ENCODE results near the gene ELP4.
"Not testable (repeated sequence)": the region's sequence is repeated elsewhere in the genome, so short reads cannot be mapped to it uniquely, and the experiment has no call there.

ELP4 gene, protein sequence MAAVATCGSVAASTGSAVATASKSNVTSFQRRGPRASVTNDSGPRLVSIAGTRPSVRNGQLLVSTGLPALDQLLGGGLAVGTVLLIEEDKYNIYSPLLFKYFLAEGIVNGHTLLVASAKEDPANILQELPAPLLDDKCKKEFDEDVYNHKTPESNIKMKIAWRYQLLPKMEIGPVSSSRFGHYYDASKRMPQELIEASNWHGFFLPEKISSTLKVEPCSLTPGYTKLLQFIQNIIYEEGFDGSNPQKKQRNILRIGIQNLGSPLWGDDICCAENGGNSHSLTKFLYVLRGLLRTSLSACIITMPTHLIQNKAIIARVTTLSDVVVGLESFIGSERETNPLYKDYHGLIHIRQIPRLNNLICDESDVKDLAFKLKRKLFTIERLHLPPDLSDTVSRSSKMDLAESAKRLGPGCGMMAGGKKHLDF

DNA sequence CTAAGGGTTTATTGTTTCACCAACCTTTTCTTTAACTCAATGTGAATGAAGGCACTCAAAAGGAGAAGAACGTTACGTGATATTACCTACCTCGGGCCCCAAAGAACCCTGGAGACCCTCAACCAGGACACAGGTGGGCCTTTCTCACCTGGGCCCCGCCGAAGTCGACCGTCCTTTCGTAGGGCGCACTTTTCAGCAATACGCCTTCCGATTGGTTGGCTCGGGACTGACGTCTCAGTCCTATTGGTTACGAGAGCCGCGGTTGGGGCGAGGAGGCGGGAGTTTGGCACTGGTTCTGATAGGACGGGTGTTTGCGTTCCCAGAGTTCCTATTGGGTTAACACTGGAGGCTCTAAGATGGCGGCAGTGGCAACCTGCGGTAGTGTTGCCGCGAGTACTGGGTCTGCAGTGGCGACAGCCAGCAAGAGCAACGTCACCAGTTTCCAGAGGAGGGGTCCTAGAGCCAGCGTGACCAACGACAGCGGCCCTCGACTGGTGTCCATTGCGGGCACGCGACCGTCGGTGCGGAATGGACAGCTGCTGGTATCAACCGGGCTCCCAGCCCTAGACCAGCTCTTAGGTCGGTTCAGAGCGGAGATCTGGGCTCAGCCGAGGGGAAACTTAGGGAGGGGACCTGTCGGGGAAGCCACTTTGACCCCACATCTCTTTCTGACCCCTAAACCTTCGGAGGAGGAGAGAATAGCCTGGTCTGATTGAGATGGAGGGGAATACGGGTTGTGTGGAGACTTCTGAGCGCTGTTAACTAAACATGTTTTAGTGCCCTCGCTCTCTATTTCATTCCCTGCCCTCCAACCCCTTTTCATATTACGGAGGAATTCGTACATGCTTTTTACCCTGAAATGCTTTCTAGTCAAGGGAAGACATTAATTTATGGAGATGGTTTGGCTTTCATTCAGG is at the start of gene ELP4, which contains the start of gene IMMP1L:
TSS of gene ELP4 (plus strand) at position 339 of the 917 bp plus-strand sequence. CDS start at position 357, 18 bp downstream.
TSS of gene IMMP1L (minus strand) at position 194 of the 917 bp plus-strand sequence. CDS start 46,346 bp downstream, outside the sequence.
- DNase-seq (ENCODE audit: low read depth in 1 of 2, low spot score in 1 of 2): peak; percentile 85 to 87

DNA sequence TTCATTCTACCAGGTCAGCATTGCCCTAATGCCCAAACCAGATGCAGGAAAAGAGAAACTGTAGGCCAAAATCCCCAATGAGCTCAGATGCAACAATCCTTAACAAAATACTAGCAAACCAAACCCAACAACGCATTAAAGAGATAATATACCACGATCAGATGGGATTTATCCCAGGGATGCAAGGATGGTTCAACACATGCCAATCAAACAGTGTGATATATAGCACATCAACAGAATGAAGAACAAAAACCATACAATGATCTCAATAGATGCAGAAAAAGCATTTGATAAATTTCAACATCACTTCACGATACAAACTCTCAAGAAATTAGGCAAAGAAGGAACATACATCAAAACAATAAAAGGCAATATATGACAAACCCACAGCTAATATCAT is 45.1 kb upstream of the ELP4 start:
- no peak for DNase-seq (ENCODE audit: low read depth in 1 of 2, low spot score in 1 of 2)

DNA sequence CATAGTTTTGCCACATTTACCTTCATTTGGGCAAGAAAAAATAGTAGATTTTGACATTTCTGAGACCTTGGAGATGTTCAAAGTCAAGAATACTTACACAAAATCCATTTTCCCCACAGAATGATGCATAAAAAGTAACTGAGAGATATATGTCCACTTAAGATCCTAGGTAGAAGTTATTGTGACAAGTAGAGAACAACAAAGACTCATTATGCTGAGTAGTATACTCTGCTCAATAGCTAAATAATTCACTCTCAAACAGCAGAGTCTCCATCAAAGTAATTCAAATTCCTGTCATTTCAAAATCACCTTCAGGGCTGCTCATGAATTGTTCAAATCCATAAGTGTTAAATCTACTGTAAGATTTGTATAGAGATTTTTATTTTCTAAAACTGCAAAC is 35.5 kb upstream of the ELP4 start:
- DNase-seq (ENCODE audit: low read depth in 1 of 2, low spot score in 1 of 2): no peak

DNA sequence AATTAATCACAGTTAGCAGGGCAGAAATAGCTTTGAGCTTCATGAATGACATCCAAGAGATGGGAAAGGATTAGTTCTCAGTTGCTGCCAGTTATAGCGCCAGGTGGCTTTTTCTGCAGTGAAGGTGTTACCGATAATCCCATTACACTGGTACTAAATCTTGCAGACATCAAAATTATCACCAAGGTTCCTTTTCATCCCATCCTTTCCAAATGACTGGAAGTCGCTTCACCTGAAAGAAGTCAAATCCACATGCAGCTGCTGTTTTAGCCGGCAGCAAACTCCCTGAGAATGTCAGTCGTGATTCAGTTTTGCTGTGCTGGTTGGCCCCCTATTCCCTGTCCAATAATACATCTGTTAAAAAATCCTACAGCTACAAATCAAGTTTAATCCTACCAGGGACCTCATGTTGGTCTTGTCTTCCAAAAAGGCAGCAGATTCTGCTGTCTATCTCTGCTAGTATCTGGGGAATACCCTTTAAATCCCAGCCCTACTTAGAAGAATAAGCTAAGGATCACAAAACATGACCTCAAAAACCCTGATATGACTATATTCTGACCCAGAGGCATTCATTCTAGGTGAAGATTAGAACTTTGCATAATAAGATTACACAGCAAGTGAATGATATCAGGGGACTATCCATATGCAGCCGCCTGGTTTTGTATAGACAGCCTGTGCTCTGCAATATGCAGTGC is 31.9 kb upstream of the ELP4 start:
- no peak for DNase-seq (ENCODE audit: low read depth in 1 of 2, low spot score in 1 of 2)

DNA sequence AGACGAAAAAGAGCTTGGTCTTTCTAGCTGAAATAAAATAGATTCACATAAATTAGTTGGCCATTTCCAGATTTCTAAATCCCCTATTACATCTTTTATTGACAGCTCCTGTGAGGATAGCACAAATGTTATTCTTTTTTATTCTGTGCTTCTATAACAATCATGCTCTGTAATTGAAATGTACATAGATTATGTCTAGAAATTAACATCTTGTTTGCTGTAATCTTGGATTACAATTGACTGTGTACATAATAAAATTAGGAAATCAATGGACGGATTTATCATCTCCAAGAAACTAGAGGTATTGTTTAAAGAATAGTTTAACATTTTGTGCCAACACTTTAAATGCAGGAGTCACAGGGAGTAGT is 31.4 kb upstream of the ELP4 start:
- no peak for DNase-seq (ENCODE audit: low read depth in 1 of 2, low spot score in 1 of 2)

DNA sequence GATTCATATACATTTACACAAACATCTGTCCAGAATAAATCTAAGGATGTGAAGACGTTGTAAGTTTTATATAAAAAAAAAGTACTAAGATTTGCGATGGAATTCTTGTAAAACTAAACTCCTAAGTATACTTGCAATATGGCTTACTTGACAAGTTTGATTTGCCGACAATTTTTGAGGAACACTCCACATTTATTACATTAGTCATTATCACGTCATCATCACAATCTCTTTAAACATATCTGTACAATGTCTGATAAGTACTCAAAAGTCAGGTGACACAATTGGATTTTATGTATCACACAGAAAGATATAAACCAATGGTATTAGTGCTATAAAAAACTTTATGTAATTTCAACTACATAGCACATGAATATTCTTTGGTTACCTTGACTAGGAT is 30.5 kb upstream of the ELP4 start:
- no peak for DNase-seq (ENCODE audit: low read depth in 1 of 2, low spot score in 1 of 2)

DNA sequence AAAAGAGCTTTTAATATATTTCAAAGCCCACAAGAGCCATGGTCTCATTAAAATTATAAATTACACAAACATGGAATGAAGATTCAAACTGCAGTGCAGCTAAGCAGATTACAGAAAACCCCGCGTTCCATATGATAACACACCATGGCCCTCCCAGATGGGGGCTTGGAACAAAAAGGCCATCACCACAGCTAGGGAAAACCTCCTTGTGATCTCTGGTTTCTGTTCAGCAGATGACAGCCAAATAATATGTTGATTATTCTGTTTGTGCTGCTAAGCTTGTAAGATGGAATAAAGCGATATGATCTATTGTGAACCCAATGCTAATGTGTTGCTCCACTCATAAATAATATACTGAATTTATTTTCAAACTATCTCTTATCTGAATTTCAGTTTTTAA is 28.6 kb upstream of the ELP4 start:
- no peak for DNase-seq (ENCODE audit: low read depth in 1 of 2, low spot score in 1 of 2)

DNA sequence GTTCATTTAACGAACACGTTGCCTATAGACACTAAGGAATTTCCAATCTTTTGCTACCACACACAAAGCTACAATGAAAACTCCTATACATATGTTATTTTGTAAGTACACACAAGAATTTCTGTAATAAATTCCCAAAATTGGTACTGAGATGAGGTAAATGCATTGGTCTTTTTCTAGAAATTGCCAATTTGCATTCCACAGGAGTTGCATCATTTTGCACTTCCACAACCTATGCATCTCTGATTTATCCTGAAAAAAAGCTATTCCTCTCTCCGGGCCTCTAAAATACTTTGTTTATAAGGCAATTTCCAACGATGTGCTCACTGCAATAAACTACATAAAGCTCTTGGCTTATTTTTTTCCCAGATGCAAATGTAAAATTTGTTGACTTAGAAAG is 25.1 kb upstream of the ELP4 start:
- no peak for DNase-seq (ENCODE audit: low read depth in 1 of 2, low spot score in 1 of 2)

DNA sequence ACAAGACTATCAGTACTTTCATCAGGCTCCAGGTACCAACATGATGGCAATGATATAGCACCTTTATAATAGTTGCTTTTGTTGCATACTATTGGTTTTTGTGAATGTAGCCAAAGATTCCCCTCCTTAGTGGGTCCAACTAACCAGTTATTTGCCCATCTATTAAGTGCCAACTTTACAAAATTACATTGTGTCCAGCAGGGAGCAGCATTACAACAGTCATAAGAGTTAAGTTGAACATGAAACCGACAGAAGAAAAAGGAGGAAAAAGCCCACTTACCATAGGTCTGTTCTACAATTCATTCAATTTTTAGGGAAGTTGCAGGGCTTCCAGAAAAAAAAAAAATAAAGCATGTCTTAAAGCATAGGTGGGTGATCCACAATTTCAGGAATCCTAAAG is 21.7 kb upstream of the ELP4 start:
- DNase-seq (ENCODE audit: low read depth in 1 of 2, low spot score in 1 of 2): no peak

DNA sequence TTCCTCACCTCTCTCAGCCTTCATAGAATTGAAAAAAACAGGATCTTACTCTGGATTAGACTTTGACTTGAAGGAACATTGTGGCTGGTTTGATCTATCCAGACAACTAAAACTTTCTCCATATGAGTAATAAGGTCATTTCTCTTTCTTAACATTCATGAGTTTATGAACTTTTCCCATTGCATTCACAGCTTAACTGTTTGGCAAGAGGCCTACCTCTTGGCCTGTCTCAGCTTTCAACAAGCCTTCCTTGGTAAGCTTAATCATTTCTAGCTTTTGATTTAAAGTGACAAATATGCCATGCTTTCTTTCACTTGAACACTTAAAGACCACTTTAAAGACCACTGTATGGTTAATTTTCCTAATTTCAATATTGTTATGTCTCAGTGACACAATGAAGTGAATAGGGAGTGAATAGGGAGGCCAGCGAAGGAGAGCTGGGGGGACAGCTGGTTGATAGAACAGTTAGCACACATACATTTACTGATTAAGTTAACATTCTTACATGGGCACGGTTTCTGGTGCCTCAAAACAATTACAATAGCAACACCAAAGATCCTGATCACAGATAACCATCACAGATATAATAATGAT is 17.1 kb upstream of the ELP4 start:
- no peak for DNase-seq (ENCODE audit: low read depth in 1 of 2, low spot score in 1 of 2)

DNA sequence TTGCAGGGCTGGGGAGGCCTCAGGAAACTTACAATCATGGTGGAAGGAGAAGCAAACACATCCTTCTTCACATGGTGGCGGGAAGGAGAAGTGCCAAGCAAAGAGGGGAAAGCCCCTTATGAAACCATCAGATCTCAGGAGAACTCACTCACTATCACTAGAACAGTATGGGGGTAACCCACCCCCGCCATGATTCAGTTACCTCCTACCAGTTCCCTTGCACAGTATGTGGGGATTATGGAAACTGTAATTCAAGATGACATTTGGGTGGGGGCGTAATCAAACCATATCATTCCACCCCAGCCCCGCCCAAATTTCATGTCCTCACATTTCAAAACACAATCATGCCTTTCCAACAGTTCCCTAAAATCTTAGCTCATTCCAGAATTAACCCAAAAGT is 16.3 kb upstream of the ELP4 start:
- no peak for DNase-seq (ENCODE audit: low read depth in 1 of 2, low spot score in 1 of 2)

DNA sequence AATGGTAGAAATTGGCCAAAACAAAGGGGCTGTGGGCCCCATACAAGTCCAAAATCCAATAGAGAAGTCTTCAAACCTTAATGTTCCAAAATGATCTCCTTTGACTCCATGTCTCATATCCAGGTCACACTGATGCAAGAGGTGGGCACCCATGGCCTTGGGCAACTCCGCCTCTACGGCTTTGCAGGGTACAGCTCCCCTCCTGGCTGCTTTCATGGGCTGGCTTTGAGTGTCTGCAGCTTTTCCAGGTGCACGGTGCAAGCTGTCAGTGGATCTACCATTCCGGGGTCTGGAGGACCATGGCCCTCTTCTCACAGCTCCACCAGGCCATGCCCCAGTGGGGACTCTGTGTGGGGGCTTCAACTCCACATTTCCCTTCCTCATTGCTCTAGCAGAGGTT is 15.8 kb upstream of the ELP4 start:
- not testable (repeated sequence) for DNase-seq (ENCODE audit: low read depth in 1 of 2, low spot score in 1 of 2)

DNA sequence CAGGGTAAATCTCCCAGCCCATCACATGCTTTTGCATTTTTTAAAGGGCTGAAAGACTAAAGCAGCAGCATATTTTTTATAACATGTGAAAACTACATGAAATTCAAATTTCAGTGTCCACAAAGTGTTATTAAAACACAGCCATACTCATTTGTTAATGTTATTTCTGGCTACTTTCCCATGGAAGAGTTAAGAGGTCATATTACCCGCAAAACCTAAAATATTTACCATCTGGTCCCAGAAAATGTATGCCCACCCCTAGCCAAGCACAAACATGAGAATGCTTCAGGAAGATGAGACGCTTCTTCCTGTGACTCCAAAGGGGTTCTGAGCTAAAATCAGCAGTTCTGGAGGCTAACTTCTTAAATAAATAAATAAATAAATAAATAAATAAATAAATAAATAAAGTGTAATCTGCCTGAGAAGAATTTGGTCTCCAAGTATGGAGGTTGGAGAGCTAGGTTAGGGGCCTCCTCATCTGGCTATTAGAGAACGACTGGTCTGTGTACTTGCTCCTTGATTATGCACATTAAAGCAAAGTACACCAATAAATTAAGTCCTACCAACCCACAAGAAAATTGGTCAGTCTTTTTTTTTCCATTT is 9.9 kb upstream of the ELP4 start:
- no peak for DNase-seq (ENCODE audit: low read depth in 1 of 2, low spot score in 1 of 2)

DNA sequence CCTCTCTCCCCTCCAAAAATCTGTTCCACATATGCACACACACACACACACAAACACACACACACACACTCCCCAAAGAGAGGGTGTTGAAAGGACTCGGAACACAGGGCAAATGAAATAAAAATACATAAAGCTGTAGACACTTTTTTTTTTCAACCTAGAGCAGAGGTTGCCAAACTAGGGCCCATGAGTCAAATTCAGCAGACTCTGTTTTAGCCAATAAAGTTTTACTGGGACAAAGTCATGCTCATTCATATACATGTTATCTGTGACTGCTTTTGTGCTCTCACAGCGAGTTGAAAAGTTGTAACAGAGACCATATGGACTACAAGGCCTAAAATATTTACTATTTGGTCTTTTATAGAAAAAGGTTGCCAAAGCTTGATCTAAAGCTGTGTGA is 9.0 kb upstream of the ELP4 start:
- no peak for DNase-seq (ENCODE audit: low read depth in 1 of 2, low spot score in 1 of 2)

DNA sequence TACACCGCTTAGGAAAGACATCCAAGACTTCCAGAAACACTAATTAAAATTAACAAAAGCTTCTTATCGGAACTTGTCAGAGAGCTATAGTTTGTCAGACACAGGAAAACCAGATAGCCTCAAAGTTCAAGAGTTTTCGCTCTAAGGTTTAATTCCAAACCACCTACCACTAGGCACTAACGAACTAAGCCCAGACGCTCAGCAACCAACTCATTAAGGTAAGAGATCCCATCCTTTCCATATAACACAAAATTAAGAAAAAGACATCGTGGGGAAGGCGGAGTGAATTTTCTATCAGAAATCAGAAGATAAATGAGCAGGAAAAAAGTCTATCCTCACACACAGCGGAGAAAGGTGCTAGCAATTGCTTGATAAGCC is 527 bp upstream of the ELP4 start:
- DNase-seq (ENCODE audit: low read depth in 1 of 2, low spot score in 1 of 2): no peak

DNA sequence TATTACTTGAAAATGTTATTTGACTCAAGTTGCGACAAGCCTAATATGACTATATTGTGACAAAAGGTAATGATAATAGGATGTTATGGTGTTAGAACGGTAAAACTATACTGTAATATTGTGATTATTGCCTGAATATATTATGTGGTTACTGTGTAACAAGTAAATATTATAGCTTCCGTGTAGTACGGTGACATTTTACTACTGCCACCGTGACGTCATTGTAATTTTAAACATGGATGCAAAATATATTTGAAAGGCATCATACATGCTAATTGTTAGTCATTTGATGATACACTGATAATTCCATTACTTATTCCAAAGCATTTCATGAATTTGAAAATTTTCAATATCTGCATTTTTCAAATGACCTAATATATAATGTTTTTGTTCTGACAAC is 2.5 kb downstream of the ELP4 start:
- DNase-seq (ENCODE audit: low read depth in 1 of 2, low spot score in 1 of 2): no peak

DNA sequence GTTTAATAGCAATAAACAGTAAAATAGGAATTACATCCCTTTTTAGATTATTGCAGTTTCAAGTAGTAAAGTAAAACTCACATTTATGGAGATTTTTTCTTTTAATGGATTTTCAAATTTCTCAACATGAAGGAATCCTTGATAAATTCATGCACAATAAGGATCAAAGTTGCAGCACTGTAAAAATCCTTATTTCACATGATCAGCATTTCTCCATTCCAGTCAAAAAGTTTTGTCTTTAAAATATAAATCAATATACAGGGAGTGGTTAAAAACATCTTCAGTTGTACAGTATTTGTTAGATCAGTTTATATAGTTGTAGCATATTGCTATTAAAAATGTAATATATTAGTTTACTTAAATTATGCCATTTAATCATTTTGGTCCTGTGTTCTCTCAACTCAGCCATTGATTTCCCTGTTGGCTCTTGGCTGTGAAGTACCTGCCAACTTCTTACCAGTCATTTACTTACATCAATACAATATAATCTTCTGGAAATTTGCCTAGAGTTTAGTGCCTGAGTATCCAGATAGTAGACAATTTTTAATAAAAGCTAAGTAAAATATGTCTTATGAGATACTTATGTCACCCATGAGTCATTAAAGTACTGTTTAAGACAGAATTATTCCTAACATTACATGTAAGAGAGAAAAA is 12.1 kb downstream of the ELP4 start:
- no peak for DNase-seq (ENCODE audit: low read depth in 1 of 2, low spot score in 1 of 2)

DNA sequence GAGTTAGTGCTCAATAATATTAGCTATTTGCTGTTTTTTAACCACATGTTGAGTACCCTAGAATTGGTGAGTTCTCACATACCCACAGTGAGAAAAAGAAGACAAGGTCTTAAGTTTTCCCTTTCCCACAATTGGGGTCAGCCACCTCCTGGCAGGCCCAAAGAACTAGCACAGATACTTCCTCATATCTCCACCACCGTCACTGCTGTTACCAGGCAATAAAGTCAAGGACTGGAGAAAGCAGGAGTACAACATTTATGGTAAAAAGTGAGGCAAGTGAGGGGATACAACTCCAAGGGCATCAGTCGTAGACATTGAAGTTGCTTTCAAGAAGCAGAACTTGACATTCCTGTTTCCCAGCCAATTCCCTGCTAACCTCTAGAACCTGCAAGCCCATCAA is 19.6 kb downstream of the ELP4 start:
- no peak for DNase-seq (ENCODE audit: low read depth in 1 of 2, low spot score in 1 of 2)

DNA sequence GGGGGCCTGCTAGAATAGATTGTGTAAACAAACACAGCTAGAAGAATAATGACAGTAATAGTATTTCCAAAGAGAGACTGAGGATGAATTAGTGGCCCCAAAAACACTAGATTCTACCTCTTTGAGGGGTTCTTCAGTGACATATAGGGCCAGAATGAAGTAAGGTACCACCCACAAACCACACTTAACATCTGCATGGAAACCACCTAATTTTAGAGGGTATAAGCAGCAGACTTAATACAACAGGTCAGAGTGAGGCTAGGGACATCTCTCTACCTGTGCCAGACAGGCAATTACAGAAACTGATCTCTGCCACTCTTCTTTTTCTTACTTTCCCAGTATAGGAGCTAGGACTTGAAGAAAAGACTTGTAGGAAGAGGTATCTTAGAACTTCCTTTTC is 20.1 kb downstream of the ELP4 start:
- DNase-seq (ENCODE audit: low read depth in 1 of 2, low spot score in 1 of 2): no peak

DNA sequence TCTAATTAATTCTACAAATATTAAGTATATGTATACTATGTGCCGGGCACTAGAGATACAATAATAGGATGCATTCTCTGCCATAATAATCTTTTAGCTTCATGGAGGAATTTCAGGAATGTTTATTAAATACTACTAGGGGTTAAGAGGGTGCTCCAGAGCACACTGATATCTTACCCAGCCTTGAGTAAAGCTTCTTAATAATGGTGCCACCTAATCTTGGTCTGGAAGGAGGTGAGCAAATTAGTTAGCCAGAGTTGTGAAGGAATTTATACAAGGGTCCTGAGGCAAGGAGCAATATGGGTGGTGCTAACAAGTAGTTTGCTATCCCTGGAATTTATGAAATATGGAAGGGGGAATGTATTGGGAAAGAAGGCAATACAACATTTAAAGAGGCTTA is 21.7 kb downstream of the ELP4 start:
- DNase-seq (ENCODE audit: low read depth in 1 of 2, low spot score in 1 of 2): no peak

Data from activated T-helper 1 cell treated with anti-CD3 and anti-CD28 coated beads, Interleukin-2, amount 50 U/mL, for 16 hours (primary cell).